DMS79 treated with DMSO at 0.1 percent for 48 hours (cell line): ENCODE results near the gene CROCC2.

ENCODE experiments used
- DNase-seq: peaks from one replicate; lab custom pipeline; 2025; lab: John Stamatoyannopoulos, UW

CROCC2 gene

GRCh38 chr2:240905176-240905781, 857 bp upstream of the CROCC2 start:
- peak; percentile 42 for DNase-seq

GRCh38 chr2:240906911-240907590, 915 bp downstream of the CROCC2 start:
- DNase-seq: no peak

- DNase-seq: no peak
These were observed 3.3 kb downstream of the CROCC2 start for GRCh38 chr2:240909216-240909974.

GRCh38 chr2:240911641-240912265, 5.6 kb downstream of the CROCC2 start:
- no peak for DNase-seq

GRCh38 chr2:240912878-240913809, 7.0 kb downstream of the CROCC2 start:
- no peak for DNase-seq

GRCh38 chr2:240913810-240914644, 7.9 kb downstream of the CROCC2 start:
- DNase-seq: peak; percentile 32

GRCh38 chr2:240914645-240915525, 8.7 kb downstream of the CROCC2 start:
- no peak for DNase-seq

GRCh38 chr2:240915526-240916341, 9.6 kb downstream of the CROCC2 start:
- DNase-seq: no peak

- no peak for DNase-seq
These were observed 10.5 kb downstream of the CROCC2 start for GRCh38 chr2:240916571-240917008.

GRCh38 chr2:240917009-240917683, 11.0 kb downstream of the CROCC2 start:
- DNase-seq: no peak

GRCh38 chr2:240917684-240918257, 11.6 kb downstream of the CROCC2 start:
- DNase-seq: no peak

- DNase-seq: no peak
These were observed 12.3 kb downstream of the CROCC2 start for GRCh38 chr2:240918258-240919091.

- DNase-seq: no peak
These were observed 13.1 kb downstream of the CROCC2 start for GRCh38 chr2:240919161-240919781.

GRCh38 chr2:240919786-240920782, 13.9 kb downstream of the CROCC2 start:
- DNase-seq: no peak

GRCh38 chr2:240920783-240921231, 14.7 kb downstream of the CROCC2 start:
- no peak for DNase-seq
